Coronary artery (tissue), 2 donors: Measurements from ENCODE around the gene ZSCAN21.

Experiments
- DNase-seq: peaks from one replicate; pipeline ENCODE4 v3.0.0-alpha.2; 2017; ENCODE audit warnings: low spot score
- H3K27ac ChIP-seq, 2 donors: fragments of 200-600 bp; sonication (generic); one replicate each; pipeline ENCODE4 v1.5.1; 2016 to 2019
- H3K4me3 ChIP-seq: fragments of 200-600 bp; sonication (generic); 2 replicates; pipeline ENCODE4 v1.5.1; 2016; ENCODE audit warnings: mild to moderate bottlenecking, moderate library complexity
- CTCF ChIP-seq: fragments of 200-600 bp; sonication (generic); IDR thresholded peaks from one replicate; pipeline ENCODE4 v1.5.1; 2019; ENCODE audit warnings: antibody characterized with exemption

ZSCAN21 gene

GRCh38 chr7:100051611-100052010 lies 2.0 kb downstream of the ZSCAN21 start:
- Histone ChIP-seq H3K27ac (no peak overlapping the region), H3K4me3 (no peak overlapping the region)
- no peak for TF ChIP-seq CTCF
- no peak for DNase-seq

GRCh38 chr7:100053215-100053614 lies 3.6 kb downstream of the ZSCAN21 start:
- TF ChIP-seq CTCF: no peak
- Histone ChIP-seq H3K4me3 (no peak overlapping the region), H3K27ac (no peak overlapping the region)
- DNase-seq: no peak

- no peak for DNase-seq
- no peak for TF ChIP-seq CTCF
- Histone ChIP-seq H3K27ac (no peak overlapping the region), H3K4me3 (no peak overlapping the region)
Observed at GRCh38 chr7:100057006-100057405, 7.4 kb downstream of the ZSCAN21 start.

GRCh38 chr7:100059251-100059739 lies 9.7 kb downstream of the ZSCAN21 start:
- H3K27ac ChIP-seq: no peak overlapping the region
- H3K4me3 ChIP-seq: no peak overlapping the region
- no peak for TF ChIP-seq CTCF
- no peak for DNase-seq

- no peak overlapping the region for H3K27ac ChIP-seq
- no peak for DNase-seq
- H3K4me3 ChIP-seq: no peak overlapping the region
- TF ChIP-seq CTCF: no peak
Observed at GRCh38 chr7:100061518-100062193, 12.1 kb downstream of the ZSCAN21 start.

GRCh38 chr7:100063376-100063775 lies 13.8 kb downstream of the ZSCAN21 start:
- TF ChIP-seq CTCF: no peak
- Histone ChIP-seq H3K27ac (no peak overlapping the region), H3K4me3 (no peak overlapping the region)
- no peak for DNase-seq

GRCh38 chr7:100064162-100064561 lies 14.6 kb downstream of the ZSCAN21 start:
- H3K27ac ChIP-seq: no peak overlapping the region
- DNase-seq: no peak
- no peak overlapping the region for H3K4me3 ChIP-seq
- no peak for TF ChIP-seq CTCF
